Epithelial cell of umbilical artery (primary cell): ENCODE results near the gene EPAS1. TPM values are rescaled to one million over a fixed set of nuclear protein-coding genes. Genes with fewer than 3 reads are reported as not detected.

Experiments
- total RNA-seq: library from RNA; depleted of rRNA; stranded (reverse); fragments of >200 nt; gene quantifications from 2 replicates; pipeline ENCODE4 v1.2.3, GENCODE V29; 2014

Gene EPAS1
- 93.8 and 96.1 TPM in 2 replicates for total RNA-seq

DNA sequence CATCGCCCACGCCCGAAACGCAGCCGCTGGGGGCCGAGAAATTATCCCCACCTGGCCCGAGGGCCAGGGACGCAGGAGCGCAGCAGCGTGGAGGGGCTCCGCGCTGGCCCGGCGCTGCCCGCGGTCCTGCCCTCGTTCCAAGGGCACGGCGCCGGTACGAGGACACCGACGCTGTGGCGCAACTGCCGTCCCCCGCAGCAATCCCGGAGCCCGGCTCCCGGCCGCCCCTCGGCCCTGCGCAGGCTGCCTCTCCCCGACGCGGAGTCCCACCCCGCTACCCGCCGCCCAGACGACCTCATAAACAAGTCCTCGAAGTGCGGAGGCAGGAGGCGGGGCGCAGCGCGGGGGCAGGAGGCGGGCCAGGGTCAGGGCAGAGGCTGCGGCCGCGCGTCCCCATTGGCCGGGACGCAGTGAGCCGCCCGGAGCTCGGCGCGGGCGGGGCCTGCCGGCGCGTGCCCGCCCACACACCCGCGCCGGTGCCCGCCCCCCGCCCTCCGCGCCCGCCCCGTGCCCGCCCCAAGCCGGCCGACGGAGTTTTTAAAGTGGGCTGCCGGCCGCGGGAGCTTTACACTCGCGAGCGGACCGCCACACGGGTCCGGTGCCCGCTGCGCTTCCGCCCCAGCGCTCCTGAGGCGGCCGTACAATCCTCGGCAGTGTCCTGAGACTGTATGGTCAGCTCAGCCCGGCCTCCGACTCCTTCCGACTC lies at the start of gene EPAS1:
Gene EPAS1 (plus strand): TSS at position 568 of the 706 bp plus-strand sequence. CDS start 505 bp downstream, outside the sequence.

Other genes with a start within 250 kb of the EPAS1 start
- not detected in 2 replicates for gene TMEM247, start 182.2 kb downstream of the EPAS1 start, total RNA-seq
- 19.3 and 22.7 TPM in 2 replicates for gene RHOQ, start 245.1 kb downstream of the EPAS1 start, total RNA-seq
- gene ATP6V1E2, start 245.2 kb downstream of the EPAS1 start, total RNA-seq, result 3.2 and 4.2 TPM in 2 replicates